OCI-LY7 (cell line): ENCODE results near the gene ABCA2. TPM values are rescaled to one million over a fixed set of nuclear protein-coding genes. Genes with fewer than 3 reads are reported as not detected.
"Not testable (repeated sequence)": the region's sequence is repeated elsewhere in the genome, so short reads cannot be mapped to it uniquely, and the experiment has no call there.

Source experiments
- BruUV-seq: library from RNA; stranded (reverse); fragments of 400-500 nt; replicated peaks from 2 replicates; lab custom pipeline; 2021; lab: Mats Ljungman, UMichigan
- CTCF ChIA-PET: fragments of 300-600 bp; sonication (Branson Sonifier 250); formaldehyde crosslinking; loops from one replicate; lab custom pipeline; 2022; ENCODE audit warnings: antibody characterized with exemption; ENCODE audit not compliant: unreplicated experiment; lab: Charles Lee
- POLR2A ChIA-PET: fragments of 300-600 bp; sonication (Branson Sonifier 250); formaldehyde crosslinking; loops from one replicate; lab custom pipeline; 2022; ENCODE audit warnings: antibody characterized with exemption; lab: Charles Lee
- DNase-seq: peaks from one replicate; pipeline ENCODE4 v3.0.0-alpha.2; 2015; ENCODE audit warnings: low spot score
- H2AFZ ChIP-seq: fragments of 200-600 bp; sonication (generic), shearing (Covaris generic); 2 replicates; pipeline ENCODE4 v1.6.1; 2014; ENCODE audit warnings: mild to moderate bottlenecking, antibody characterized with exemption, low read length, moderate library complexity
- H3K27ac ChIP-seq: fragments of 200-600 bp; sonication (generic); 2 replicates; pipeline ENCODE4 v1.5.1; 2014; ENCODE audit warnings: mixed run types, low read depth, mild to moderate bottlenecking, moderate library complexity, low read length, inconsistent platforms; ENCODE audit not compliant: poor library complexity, severe bottlenecking
- H3K36me3 ChIP-seq: fragments of 200-600 bp; sonication (generic); 2 replicates; pipeline ENCODE4 v1.6.1; 2014; ENCODE audit warnings: mild to moderate bottlenecking, antibody characterized with exemption, low read length, moderate library complexity, mixed read lengths; ENCODE audit not compliant: insufficient read depth
- H3K4me1 ChIP-seq: fragments of 200-600 bp; sonication (generic); 2 replicates; pipeline ENCODE4 v1.5.1; 2014; ENCODE audit warnings: mild to moderate bottlenecking, low read length; ENCODE audit not compliant: insufficient read depth, poor library complexity, severe bottlenecking
- H3K4me2 ChIP-seq: fragments of 200-600 bp; sonication (generic); 2 replicates; pipeline ENCODE4 v1.6.1; 2014; ENCODE audit warnings: mild to moderate bottlenecking, low read length
- H3K4me3 ChIP-seq: fragments of 200-600 bp; sonication (generic); 2 replicates; pipeline ENCODE4 v1.5.1; 2014; ENCODE audit warnings: mild to moderate bottlenecking, low read depth, low read length; ENCODE audit not compliant: poor library complexity, severe bottlenecking
- H3K79me2 ChIP-seq: fragments of 200-600 bp; sonication (generic); 2 replicates; pipeline ENCODE4 v1.6.1; 2016; ENCODE audit warnings: low read depth, mild to moderate bottlenecking, low read length, moderate library complexity, mixed read lengths; ENCODE audit not compliant: insufficient read depth
- H3K9me2 ChIP-seq: fragments of 200-600 bp; sonication (generic); 2 replicates; pipeline ENCODE4 v1.6.1; 2016; ENCODE audit warnings: mild to moderate bottlenecking, low read length, mixed read lengths; ENCODE audit not compliant: insufficient read depth
- H3K9me3 ChIP-seq: fragments of 200-600 bp; sonication (generic); 2 replicates; pipeline ENCODE4 v1.6.1; 2014; ENCODE audit warnings: mild to moderate bottlenecking, mixed run types, low read length, mixed read lengths
- H4K20me1 ChIP-seq: fragments of 200-600 bp; sonication (generic); 2 replicates; pipeline ENCODE4 v1.6.1; 2014; ENCODE audit warnings: mild to moderate bottlenecking, antibody characterized with exemption, low read length, moderate library complexity, mixed read lengths; ENCODE audit not compliant: insufficient read depth
- EZH2phosphoT487 ChIP-seq: fragments of 200-600 bp; sonication (generic); IDR thresholded peaks from 2 replicates; pipeline ENCODE4 v1.6.1; 2018; ENCODE audit warnings: low read depth, borderline replicate concordance, mild to moderate bottlenecking, mixed run types, antibody characterized with exemption, low read length, moderate library complexity, mixed read lengths
- intact Hi-C: fragments of 100-400 bp; cut with micrococcal nuclease; formaldehyde crosslinking; loops from one replicate; pipeline ENCODE4 v1.10.0; 2022; ENCODE audit not compliant: unreplicated experiment
- total RNA-seq, 2 experiments: library from RNA; depleted of rRNA in 1 of 2; stranded (reverse); fragments of >200 nt in 1 of 2; shearing (Covaris generic) in 1 of 2; gene quantifications; 2 replicates each; pipeline ENCODE4 v1.2.3, GENCODE V29; 2014 to 2022
- TF ChIP-seq, protein P1 (sequence below): fragments of 200-600 bp; sonication (generic); conservative IDR thresholded peaks from 2 replicates; pipeline ENCODE4 v1.5.1; 2014; ENCODE audit warnings: mild to moderate bottlenecking, antibody characterized with exemption, low read length, moderate library complexity, mixed read lengths

Gene ABCA2
- total RNA-seq, 2 experiments from 2014 or later, result 4.1 to 10.6 TPM

DNA sequence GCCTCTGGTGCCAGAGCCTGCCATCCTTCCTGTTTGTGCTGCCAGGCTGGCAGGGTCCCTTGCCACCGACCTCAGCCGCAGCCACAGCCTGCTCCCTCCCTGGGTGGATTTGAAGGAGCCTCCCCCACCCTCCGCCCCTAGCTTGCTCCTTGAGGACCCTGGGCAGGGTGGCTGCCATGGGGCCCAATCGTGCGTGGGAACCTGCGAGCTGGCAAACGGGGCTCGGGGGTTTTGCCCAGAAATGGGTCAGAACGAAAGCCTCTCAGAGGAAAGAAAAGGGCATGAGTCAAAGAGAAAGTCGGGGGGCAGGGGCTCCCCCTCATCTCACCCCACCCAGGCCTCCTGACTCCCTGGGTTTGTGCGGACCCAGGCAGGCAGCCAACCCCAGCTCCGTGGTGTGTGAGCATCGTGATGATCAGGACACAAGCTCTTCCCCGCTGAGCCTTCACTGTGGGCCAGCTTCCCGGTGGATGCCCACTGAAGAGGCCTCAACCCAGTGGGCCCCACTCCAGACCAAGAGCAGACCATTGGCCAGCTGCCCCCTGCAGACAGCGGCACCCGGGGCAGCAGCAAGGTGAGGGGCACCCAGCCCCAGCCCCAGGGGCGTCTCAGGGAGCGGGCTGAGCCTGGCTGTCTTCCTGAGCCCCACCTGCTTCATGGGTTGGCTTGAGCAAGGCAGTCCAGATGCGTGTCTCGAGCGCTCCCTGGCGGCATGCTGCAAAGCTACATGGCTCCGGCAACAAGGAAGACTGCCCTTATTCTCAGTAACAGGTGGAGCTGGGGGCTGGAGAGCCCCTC is 6.9 kb upstream of the ABCA2 start:
- H2AFZ ChIP-seq, result no peak overlapping the region

DNA sequence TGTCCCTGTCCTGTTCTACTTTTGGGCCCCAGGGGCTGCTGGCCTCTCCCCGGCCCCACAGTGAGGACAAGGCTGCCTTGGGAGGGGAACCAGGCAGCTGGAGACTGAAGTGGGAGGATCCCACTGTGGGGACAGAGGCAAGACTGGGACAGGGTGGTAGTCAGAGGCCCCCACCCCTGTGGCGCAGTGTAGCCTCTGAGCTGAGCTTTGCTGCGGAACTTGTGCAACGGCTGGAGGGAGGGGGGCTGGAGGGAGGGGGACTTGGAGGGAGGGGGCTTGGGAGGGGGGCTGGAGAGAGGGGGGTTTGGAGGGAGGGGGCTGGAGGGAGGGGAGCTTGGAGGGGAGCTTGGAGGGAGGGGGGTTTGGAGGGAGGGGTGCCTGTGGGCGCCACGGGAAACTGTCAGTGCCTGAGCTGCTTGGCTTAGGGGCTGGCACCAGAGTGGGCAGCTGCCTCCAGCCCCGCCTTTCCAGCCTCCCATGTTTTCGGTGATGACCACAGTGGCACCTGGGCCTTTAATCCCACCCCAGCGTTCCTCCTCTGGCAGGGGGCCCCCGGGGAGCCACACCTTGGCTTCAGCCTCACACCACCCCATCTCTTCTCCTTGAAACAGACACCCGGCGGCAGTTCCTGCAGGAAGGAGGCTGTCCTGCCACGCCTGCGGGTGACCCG is 6.1 kb upstream of the ABCA2 start:
- Histone ChIP-seq H4K20me1 (no peaks in the 10 kb centered on the region), H3K27ac (no peak overlapping the region), H3K9me2 (no peaks in the 10 kb centered on the region), H3K4me2 (no peak overlapping the region), H3K4me3 (no peak overlapping the region), H3K4me1 (peaks cover 34% of the 10 kb centered on the region), H3K36me3 (no peaks in the 10 kb centered on the region), H3K9me3 (no peaks in the 10 kb centered on the region), H2AFZ (no peak overlapping the region), H3K79me2 (no peaks in the 10 kb centered on the region)
- ChIA-PET CTCF (interaction anchor here (0.6 to 1.5 kb wide), 2 partner anchors 86 to 307 kb away, joined by 6 to 8 read pairs; no protein-coding TSS in a partner anchor), POLR2A (interaction anchor here (0.6 to 0.9 kb wide), 2 partner anchors 58 to 86 kb away, joined by 3 read pairs; no protein-coding TSS in a partner anchor)
- DNase-seq, result no peak
- TF ChIP-seq EZH2phosphoT487, result no peak
- TF ChIP-seq, protein P1, sequence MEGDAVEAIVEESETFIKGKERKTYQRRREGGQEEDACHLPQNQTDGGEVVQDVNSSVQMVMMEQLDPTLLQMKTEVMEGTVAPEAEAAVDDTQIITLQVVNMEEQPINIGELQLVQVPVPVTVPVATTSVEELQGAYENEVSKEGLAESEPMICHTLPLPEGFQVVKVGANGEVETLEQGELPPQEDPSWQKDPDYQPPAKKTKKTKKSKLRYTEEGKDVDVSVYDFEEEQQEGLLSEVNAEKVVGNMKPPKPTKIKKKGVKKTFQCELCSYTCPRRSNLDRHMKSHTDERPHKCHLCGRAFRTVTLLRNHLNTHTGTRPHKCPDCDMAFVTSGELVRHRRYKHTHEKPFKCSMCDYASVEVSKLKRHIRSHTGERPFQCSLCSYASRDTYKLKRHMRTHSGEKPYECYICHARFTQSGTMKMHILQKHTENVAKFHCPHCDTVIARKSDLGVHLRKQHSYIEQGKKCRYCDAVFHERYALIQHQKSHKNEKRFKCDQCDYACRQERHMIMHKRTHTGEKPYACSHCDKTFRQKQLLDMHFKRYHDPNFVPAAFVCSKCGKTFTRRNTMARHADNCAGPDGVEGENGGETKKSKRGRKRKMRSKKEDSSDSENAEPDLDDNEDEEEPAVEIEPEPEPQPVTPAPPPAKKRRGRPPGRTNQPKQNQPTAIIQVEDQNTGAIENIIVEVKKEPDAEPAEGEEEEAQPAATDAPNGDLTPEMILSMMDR, result no peak
- BruUV-seq, result no TSS peak
- intact Hi-C loops, result no loop called here

More for the DNA sequence above, 6.9 kb upstream of the ABCA2 start:
- H3K36me3 ChIP-seq, result no peaks in the 10 kb centered on the region
- no TSS peak for BruUV-seq
- no peaks in the 10 kb centered on the region for H3K79me2 ChIP-seq
- no peaks in the 10 kb centered on the region for H4K20me1 ChIP-seq
- intact Hi-C loops, result loop anchor here (1.0 kb wide), 1 partner anchor 248 kb away; no protein-coding TSS in a partner anchor
- no peak overlapping the region for H3K4me3 ChIP-seq
- CTCF ChIA-PET, result interaction anchor here (0.6 to 1.5 kb wide), 9 partner anchors 9 to 342 kb away, joined by 3 to 8 read pairs (median 3); partner anchors contain the start of gene FBXW5
- TF ChIP-seq, protein P1, result peak; percentile 88
- TF ChIP-seq EZH2phosphoT487, result no peak
- no peaks in the 10 kb centered on the region for H3K9me2 ChIP-seq
- DNase-seq, result peak; percentile 90
- peaks cover 30% of the 10 kb centered on the region for H3K4me1 ChIP-seq
- no peaks in the 10 kb centered on the region for H3K9me3 ChIP-seq
- POLR2A ChIA-PET, result interaction anchor here (0.6 to 0.9 kb wide), 2 partner anchors 59 to 87 kb away, joined by 3 read pairs; no protein-coding TSS in a partner anchor
- H3K27ac ChIP-seq, result no peak overlapping the region
- H3K4me2 ChIP-seq, result peak overlapping the region; percentile 36

GRCh38 chr9:137033481-137033880 is 5.4 kb upstream of the ABCA2 start:
- H3K9me3 ChIP-seq, intact Hi-C loops, H3K79me2 ChIP-seq, CTCF ChIA-PET, DNase-seq, POLR2A ChIA-PET, H4K20me1 ChIP-seq, BruUV-seq, H2AFZ ChIP-seq, H3K4me3 ChIP-seq, H3K27ac ChIP-seq, H3K4me2 ChIP-seq, H3K36me3 ChIP-seq, H3K9me2 ChIP-seq: not testable (repeated sequence)
- peaks cover 41% of the 10 kb centered on the region for H3K4me1 ChIP-seq
